NB4 (cell line): ENCODE data around the gene SNTA1.
"Not testable (repeated sequence)": the region's sequence is repeated elsewhere in the genome, so short reads cannot be mapped to it uniquely, and the experiment has no call there.

Experiments
- MYC ChIP-seq: IDR thresholded peaks from 2 replicates; pipeline ENCODE4 v1.6.1; 2011; ENCODE audit warnings: low read depth, low read length
- POLR2A ChIP-seq: IDR thresholded peaks from 2 replicates; pipeline ENCODE4 v1.6.1; 2011; ENCODE audit warnings: mild to moderate bottlenecking; ENCODE audit not compliant: insufficient read length; ENCODE audit errors: extremely low read depth
- TF ChIP-seq, protein P1 (sequence below): IDR thresholded peaks from one replicate; pipeline ENCODE4 v1.5.1; 2012; ENCODE audit warnings: low read depth, low read length

DNA sequence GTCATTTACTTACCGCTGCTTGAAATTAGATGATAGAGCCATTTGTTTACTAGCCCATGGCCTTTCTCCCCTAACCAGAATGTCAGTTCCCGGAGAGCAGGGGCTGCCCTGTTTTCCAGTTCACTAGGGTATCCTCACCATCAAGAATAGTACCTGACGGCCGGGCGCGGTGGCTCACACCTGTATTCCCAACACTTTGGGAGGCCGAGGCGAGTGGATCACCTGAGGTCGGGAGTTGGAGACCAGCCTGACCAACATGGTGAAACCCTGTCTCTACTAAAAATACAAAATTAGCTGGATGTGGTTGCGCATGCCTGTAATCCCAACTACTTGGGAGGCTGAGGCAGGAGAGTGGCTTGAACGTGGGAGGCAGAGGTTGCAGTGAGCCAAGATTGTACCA lies 19.7 kb downstream of the SNTA1 start:
- TF ChIP-seq, protein P1, sequence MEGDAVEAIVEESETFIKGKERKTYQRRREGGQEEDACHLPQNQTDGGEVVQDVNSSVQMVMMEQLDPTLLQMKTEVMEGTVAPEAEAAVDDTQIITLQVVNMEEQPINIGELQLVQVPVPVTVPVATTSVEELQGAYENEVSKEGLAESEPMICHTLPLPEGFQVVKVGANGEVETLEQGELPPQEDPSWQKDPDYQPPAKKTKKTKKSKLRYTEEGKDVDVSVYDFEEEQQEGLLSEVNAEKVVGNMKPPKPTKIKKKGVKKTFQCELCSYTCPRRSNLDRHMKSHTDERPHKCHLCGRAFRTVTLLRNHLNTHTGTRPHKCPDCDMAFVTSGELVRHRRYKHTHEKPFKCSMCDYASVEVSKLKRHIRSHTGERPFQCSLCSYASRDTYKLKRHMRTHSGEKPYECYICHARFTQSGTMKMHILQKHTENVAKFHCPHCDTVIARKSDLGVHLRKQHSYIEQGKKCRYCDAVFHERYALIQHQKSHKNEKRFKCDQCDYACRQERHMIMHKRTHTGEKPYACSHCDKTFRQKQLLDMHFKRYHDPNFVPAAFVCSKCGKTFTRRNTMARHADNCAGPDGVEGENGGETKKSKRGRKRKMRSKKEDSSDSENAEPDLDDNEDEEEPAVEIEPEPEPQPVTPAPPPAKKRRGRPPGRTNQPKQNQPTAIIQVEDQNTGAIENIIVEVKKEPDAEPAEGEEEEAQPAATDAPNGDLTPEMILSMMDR, result not testable (repeated sequence)
- TF ChIP-seq POLR2A, MYC: not testable (repeated sequence)
